LNCaP clone FGC (cell line): ENCODE measurements around the gene SCFD2.
"Not testable (repeated sequence)": the region's sequence is repeated elsewhere in the genome, so short reads cannot be mapped to it uniquely, and the experiment has no call there.

Experiments
- DNase-seq: peaks from one replicate; pipeline ENCODE4 v3.0.0-alpha.2; 2011; ENCODE audit warnings: low read depth
- H3K4me3 ChIP-seq: 2 replicates; pipeline ENCODE4 v1.5.1; 2011; ENCODE audit warnings: mild to moderate bottlenecking, low read depth, low read length, control low read depth
- CTCF ChIP-seq: IDR thresholded peaks from 2 replicates; pipeline ENCODE4 v1.5.1; 2012; ENCODE audit warnings: mild to moderate bottlenecking; ENCODE audit not compliant: control insufficient read depth, insufficient read depth; ENCODE audit errors: extremely low read depth

SCFD2 gene

GRCh38 chr4:53183754-53184153 lies 182.1 kb downstream of the SCFD2 start:
- no peak overlapping the region for H3K4me3 ChIP-seq
- DNase-seq = no peak
- no peak for TF ChIP-seq CTCF

- H3K4me3 ChIP-seq = not testable (repeated sequence)
Measured at GRCh38 chr4:53177751-53178150, 188.1 kb downstream of the SCFD2 start.

GRCh38 chr4:53175640-53176039 lies 190.2 kb downstream of the SCFD2 start:
- no peak for TF ChIP-seq CTCF
- DNase-seq = no peak
- no peak overlapping the region for H3K4me3 ChIP-seq

More at GRCh38 chr4:53177751-53178150, 188.1 kb downstream of the SCFD2 start:
- DNase-seq = not testable (repeated sequence)

- no peak for TF ChIP-seq CTCF
- DNase-seq = no peak
- H3K4me3 ChIP-seq = no peak overlapping the region
Measured at GRCh38 chr4:53174823-53175222, 191.0 kb downstream of the SCFD2 start.

GRCh38 chr4:53173576-53173975 lies 192.3 kb downstream of the SCFD2 start:
- no peak overlapping the region for H3K4me3 ChIP-seq
- DNase-seq = no peak
- no peak for TF ChIP-seq CTCF

GRCh38 chr4:53171797-53172196 lies 194.1 kb downstream of the SCFD2 start:
- TF ChIP-seq CTCF = no peak
- no peak for DNase-seq
- no peak overlapping the region for H3K4me3 ChIP-seq

- DNase-seq = no peak
- no peak overlapping the region for H3K4me3 ChIP-seq
- no peak for TF ChIP-seq CTCF
Measured at GRCh38 chr4:53169695-53170617, 195.9 kb downstream of the SCFD2 start.
